Muscle of leg (tissue), 11 donors: ENCODE results near the gene HERPUD2. TPM values are rescaled to one million over a fixed set of nuclear protein-coding genes. Genes with fewer than 3 reads are reported as not detected.
"Not testable (repeated sequence)": the region's sequence is repeated elsewhere in the genome, so short reads cannot be mapped to it uniquely, and the experiment has no call there.

Experiments
- DNase-seq: peaks from one replicate; pipeline ENCODE4 v3.0.0; 2013
- H3K27ac ChIP-seq: one replicate; pipeline ENCODE4 v1.5.1; 2013; ENCODE audit warnings: mild to moderate bottlenecking, low read length, control low read depth
- H3K27me3 ChIP-seq: one replicate; pipeline ENCODE4 v1.6.1; 2013; ENCODE audit warnings: low read length; ENCODE audit not compliant: control insufficient read depth, insufficient read depth
- H3K36me3 ChIP-seq: one replicate; pipeline ENCODE4 v1.6.1; 2013; ENCODE audit warnings: low read length; ENCODE audit not compliant: control insufficient read depth, insufficient read depth
- H3K4me1 ChIP-seq: one replicate; pipeline ENCODE4 v1.6.1; 2013; ENCODE audit warnings: low read length; ENCODE audit not compliant: control insufficient read depth, insufficient read depth
- H3K4me3 ChIP-seq: one replicate; pipeline ENCODE4 v1.5.1; 2013; ENCODE audit warnings: low read length, control low read depth
- H3K9me3 ChIP-seq: replicated peaks from 2 replicates; pipeline ENCODE4 v1.6.1; 2013; ENCODE audit warnings: low read depth, low read length; ENCODE audit not compliant: control insufficient read depth
- WGBS: methylation state at CpG from one replicate; pipeline ENCODE4 v1.1.5; 2013; ENCODE audit warnings: missing lambda C conversion rate; ENCODE audit not compliant: insufficient coverage; 5-methylcytosine and 5-hydroxymethylcytosine counted together
- polyA plus RNA-seq, 8 donors: library from polyadenylated mRNA; unstranded; fragments of 120-200 nt; gene quantifications; one replicate each; pipeline versions ENCODE4 v1.2.1 to v1.2.3, GENCODE V29; 2013; ENCODE audit warnings: inconsistent platforms in 1 of 8, low replicate concordance in 1 of 8; ENCODE audit not compliant: insufficient read length in 8 of 8, insufficient read depth in 1 of 8
- total RNA-seq: library from RNA; stranded (reverse); fragments of 120-200 nt; gene quantifications from one replicate; pipeline ENCODE4 v1.2.4, GENCODE V29; 2013

HERPUD2 gene
- total and polyA plus RNA-seq, 9 donors: 15.1 to 27.0 (median 22.3) TPM

GRCh38 chr7:35593899-35594298, 101.0 kb downstream of the HERPUD2 start:
- no peaks in the 10 kb centered on the region for H3K4me1 ChIP-seq
- no peak overlapping the region for H3K4me3 ChIP-seq
- WGBS: 95% methylated on average over 4 of the region's 8 CpGs
- no peaks in the 10 kb centered on the region for H3K27me3 ChIP-seq
- DNase-seq: no peak
- no peaks in the 10 kb centered on the region for H3K9me3 ChIP-seq
- no peaks in the 10 kb centered on the region for H3K36me3 ChIP-seq
- H3K27ac ChIP-seq: no peak overlapping the region

DNA sequence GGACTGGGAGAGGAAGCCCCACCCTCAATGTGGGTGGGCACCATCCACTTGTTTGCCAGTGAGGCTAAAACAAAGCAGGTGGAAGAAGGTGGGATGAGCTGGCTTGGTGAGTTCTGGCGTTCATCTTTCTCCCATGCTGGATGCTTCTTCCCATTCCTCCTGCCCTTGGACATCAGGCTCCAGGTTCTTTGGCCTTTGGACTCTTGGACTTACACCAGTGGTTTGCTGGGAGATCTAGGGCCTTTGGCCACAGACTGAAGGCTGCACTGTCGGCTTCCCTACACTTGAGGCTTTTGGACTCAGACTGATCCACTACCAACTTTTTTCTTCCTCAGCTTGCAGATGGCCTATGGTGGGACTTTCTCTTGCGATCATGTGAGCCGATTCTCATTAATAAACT, 106.3 kb downstream of the HERPUD2 start:
- H3K9me3 ChIP-seq: no peaks in the 10 kb centered on the region
- H3K4me1 ChIP-seq: no peaks in the 10 kb centered on the region
- H3K27ac ChIP-seq: no peak overlapping the region
- WGBS: 100% methylated on average over 1 of the region's 4 CpGs
- no peak for DNase-seq
- H3K4me3 ChIP-seq: no peak overlapping the region
- H3K36me3 ChIP-seq: no peaks in the 10 kb centered on the region
- no peaks in the 10 kb centered on the region for H3K27me3 ChIP-seq

- no CpG with 5 or more reads among the region's 2 CpGs for WGBS
Observed at GRCh38 chr7:35584990-35585389, 109.9 kb downstream of the HERPUD2 start.

DNA sequence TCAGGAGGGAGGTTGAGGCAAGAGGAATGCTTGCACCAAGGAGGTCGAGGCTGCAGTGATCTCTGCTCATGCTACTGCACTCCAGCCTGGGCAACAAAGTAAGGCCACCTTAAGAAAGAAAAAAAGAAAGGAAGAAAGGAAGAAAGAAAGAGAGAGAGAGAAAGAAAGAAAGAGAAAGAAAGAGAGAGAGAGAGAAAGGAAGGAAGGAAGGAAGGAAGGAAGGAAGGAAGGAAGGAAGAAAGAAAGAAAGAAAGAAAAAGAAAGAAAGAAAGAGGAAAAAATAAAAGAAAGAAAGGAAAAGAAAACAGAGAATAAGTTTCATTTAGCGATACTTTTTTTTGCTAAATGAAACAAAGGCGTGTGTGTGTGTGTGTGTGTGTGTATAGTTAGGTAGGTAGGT, 110.4 kb downstream of the HERPUD2 start:
- not testable (repeated sequence) for H3K27me3 ChIP-seq, H3K4me3 ChIP-seq, DNase-seq, H3K27ac ChIP-seq, H3K36me3 ChIP-seq, H3K9me3 ChIP-seq, H3K4me1 ChIP-seq
- 87% methylated on average over 3 of the region's 3 CpGs for WGBS

More at GRCh38 chr7:35584990-35585389, 109.9 kb downstream of the HERPUD2 start:
- Histone ChIP-seq H3K27me3 (no peaks in the 10 kb centered on the region), H3K9me3 (no peaks in the 10 kb centered on the region), H3K27ac (no peak overlapping the region), H3K36me3 (no peaks in the 10 kb centered on the region), H3K4me1 (no peaks in the 10 kb centered on the region), H3K4me3 (no peak overlapping the region)
- no peak for DNase-seq

Other genes with a start within 250 kb of the HERPUD2 start
- gene SEPTIN7, start 105.9 kb upstream of the HERPUD2 start, total RNA-seq: 359 TPM
- 100 to 1,000 TPM; 324 to 423 (median 364) TPM for gene SEPTIN7, start 105.9 kb upstream of the HERPUD2 start, polyA plus RNA-seq